HepG2 (cell line): Measurements from ENCODE around the gene MTSS2. TPM values are rescaled to one million over a fixed set of nuclear protein-coding genes. Genes with fewer than 3 reads are reported as not detected.

Experiments used
- AGO2 ChIP-seq: fragments of 200-400 bp; formaldehyde crosslinking; optimal IDR thresholded peaks from 2 replicates; pipeline ENCODE3; 2017; ENCODE audit warnings: mild to moderate bottlenecking, low read depth, low read length, moderate library complexity
- HDAC6 ChIP-seq: fragments of 200-600 bp; sonication (generic); IDR thresholded peaks from 2 replicates; pipeline ENCODE4 v1.7.0; 2017; ENCODE audit warnings: mild to moderate bottlenecking, antibody characterized with exemption, low read length, low read depth
- HIVEP1 ChIP-seq: sonication (generic); formaldehyde crosslinking; IDR thresholded peaks from 2 replicates; pipeline ENCODE4 v1.4.0; 2020; ENCODE audit warnings: mild to moderate bottlenecking, missing genetic modification reagents
- KDM3A ChIP-seq: IDR thresholded peaks from 2 replicates; pipeline ENCODE4 v1.6.1; 2018; ENCODE audit warnings: low read depth, missing compliant biosample characterization
- MLLT10 ChIP-seq: sonication (generic); formaldehyde crosslinking; IDR thresholded peaks from 2 replicates; pipeline ENCODE4 v1.4.0; 2020; ENCODE audit warnings: missing genetic modification reagents
- MLXIP ChIP-seq: sonication (generic); formaldehyde crosslinking; IDR thresholded peaks from 2 replicates; pipeline ENCODE4 v1.9.0; 2021; ENCODE audit warnings: missing genetic modification reagents, borderline replicate concordance
- MZF1 ChIP-seq: sonication (generic); formaldehyde crosslinking; IDR thresholded peaks from 2 replicates; pipeline ENCODE4 v1.8.1; 2023; ENCODE audit warnings: mild to moderate bottlenecking, missing genetic modification reagents, borderline replicate concordance
- PAWR ChIP-seq: sonication (generic); formaldehyde crosslinking; IDR thresholded peaks from 2 replicates; pipeline ENCODE4 v1.4.0; 2020; ENCODE audit warnings: missing genetic modification reagents, mild to moderate bottlenecking, borderline replicate concordance
- SATB2 ChIP-seq: sonication (generic); formaldehyde crosslinking; IDR thresholded peaks from 2 replicates; pipeline ENCODE4 v1.5.0; 2020; ENCODE audit warnings: missing genetic modification reagents
- STAT5B ChIP-seq: sonication (generic); formaldehyde crosslinking; IDR thresholded peaks from 2 replicates; pipeline ENCODE4 v1.4.0; 2020; ENCODE audit warnings: missing genetic modification reagents
- TAF15 ChIP-seq: fragments of 200-400 bp; formaldehyde crosslinking; IDR thresholded peaks from one replicate; pipeline ENCODE4 v1.6.1; 2018; ENCODE audit warnings: mild to moderate bottlenecking, low read depth, low read length; ENCODE audit not compliant: poor library complexity, severe bottlenecking
- ZBTB21 ChIP-seq: sonication (generic); formaldehyde crosslinking; IDR thresholded peaks from 2 replicates; pipeline ENCODE4 v1.4.0; 2020; ENCODE audit warnings: missing genetic modification reagents
- ZBTB33 ChIP-seq: sonication (generic); formaldehyde crosslinking; IDR thresholded peaks from 2 replicates; pipeline ENCODE4 v1.4.0; 2020; ENCODE audit warnings: missing genetic modification reagents
- ZBTB4 ChIP-seq: sonication (generic); formaldehyde crosslinking; IDR thresholded peaks from 2 replicates; pipeline ENCODE4 v1.4.0; 2020; ENCODE audit warnings: missing genetic modification reagents, mild to moderate bottlenecking, borderline replicate concordance
- ZBTB42 ChIP-seq: sonication (generic); formaldehyde crosslinking; IDR thresholded peaks from 2 replicates; pipeline ENCODE4 v1.5.0; 2020; ENCODE audit warnings: mild to moderate bottlenecking, missing genetic modification reagents
- ZC3H13 ChIP-seq: sonication (generic); formaldehyde crosslinking; IDR thresholded peaks from 2 replicates; pipeline ENCODE4 v1.8.1; 2023; ENCODE audit warnings: mild to moderate bottlenecking, missing genetic modification reagents, moderate library complexity
- ZFY ChIP-seq: sonication (generic); formaldehyde crosslinking; IDR thresholded peaks from 2 replicates; pipeline ENCODE4 v1.4.0; 2020; ENCODE audit warnings: missing genetic modification reagents
- ZNF691 ChIP-seq: sonication (generic); formaldehyde crosslinking; IDR thresholded peaks from 2 replicates; pipeline ENCODE4 v1.4.0; 2020; ENCODE audit warnings: missing genetic modification reagents, low read depth, mild to moderate bottlenecking, borderline replicate concordance
- polyA plus RNA-seq, 8 experiments: library from polyadenylated mRNA; depleted of rRNA in 3 of 8; stranded (reverse) in 7 of 8; unstranded in 1 of 8; fragments of >200 nt; fragmentation: Illumina TruSeq in 4 of 8; extraction: Trizol in 4 of 8; gene quantifications; 2 replicates each; pipeline versions ENCODE4 v1.2.1 to v1.2.3, GENCODE V29; 2011 to 2016; ENCODE audit warnings: low read depth in 4 of 8, missing spikeins in 1 of 8, mixed read lengths in 1 of 8; ENCODE audit not compliant: insufficient read depth in 1 of 8
- total RNA-seq, 5 experiments: library from RNA; depleted of rRNA; stranded (reverse); fragments of >200 nt; fragmentation: Illumina TruSeq; extraction: Trizol; gene quantifications; 2 replicates each; pipeline ENCODE4 v1.2.3, GENCODE V29; 2016; ENCODE audit warnings: low read depth in 1 of 5

Gene MTSS2
- total and polyA plus RNA-seq, 2 of the 13 experiments (the other 11 are each of a cell fraction or from before 2014, with no cell fraction given), result 132 to 242 TPM

- TF ChIP-seq ZBTB4 (CRISPR knock-in tag) (peak; percentile 68; the same call in 1 of the 2 replicates), TAF15 (no peak), ZBTB33 (CRISPR knock-in tag) (peak; percentile 66), MLXIP (CRISPR knock-in tag) (0 out of 2 replicates have a peak, but pooled peaks have one; percentile 24), STAT5B (no peak), HDAC6 (no peak), ZFY (CRISPR knock-in tag) (peak; percentile 71), ZC3H13 (CRISPR knock-in tag) (peak; percentile 38; the same call in 1 of the 2 replicates), MLLT10 (CRISPR knock-in tag) (no peak), ZBTB42 (CRISPR knock-in tag) (0 out of 2 replicates have a peak, but pooled peaks have one; percentile 4), SATB2 (CRISPR knock-in tag) (no peak; the same call in 1 of the 2 replicates), KDM3A (CRISPR knock-in tag) (peak; percentile 6; the same call in 1 of the 2 replicates), AGO2 (peak; percentile 90), ZBTB21 (CRISPR knock-in tag) (peak; percentile 64; the same call in 1 of the 2 replicates), PAWR (CRISPR knock-in tag) (no peak), MZF1 (no peak), ZNF691 (CRISPR knock-in tag) (peak; percentile 27; the same call in 1 of the 2 replicates), HIVEP1 (CRISPR knock-in tag) (no peak; the same call in 1 of the 2 replicates)
Observed at GRCh38 chr16:70724146-70725023, 38.5 kb upstream of the MTSS2 start (continued).
